K562 (cell line): ENCODE data around the gene CCDC148. TPM values are rescaled to one million over a fixed set of nuclear protein-coding genes. Genes with fewer than 3 reads are reported as not detected.
A peak's percentile ranks its signal among the peaks of the same experiment; 100 is the strongest.

Experiments
- ATAC-seq: fragments of 200-7000 bp; cut with Tn5 transposase; 3 replicates; pipeline ENCODE4 v1.9.1; 2020; ENCODE audit warnings: moderate library complexity
- BruUV-seq: library from RNA; stranded (reverse); fragments of 400-500 nt; replicated peaks from 2 replicates; lab custom pipeline; 2021; lab: Mats Ljungman, UMichigan
- CTCF ChIA-PET: fragments of 300-600 bp; formaldehyde crosslinking; extraction: SDS; loops from one replicate; lab custom pipeline; 2021; ENCODE audit warnings: low intra/inter-chr PET ratio; lab: Yijun Ruan, JAX
- POLR2A ChIA-PET: fragments of 300-600, 350-650 bp; sonication (Branson Sonifier 250); formaldehyde crosslinking; extraction: SDS; loops from one replicate; lab custom pipeline; 2021; ENCODE audit warnings: antibody characterized with exemption, inconsistent platforms; lab: Yijun Ruan, JAX
- DNase-seq, 4 experiments: peaks; one replicate each; pipeline versions ENCODE4 v3.0.0 to v3.0.0-alpha.2; 2011 to 2018; ENCODE audit warnings: low spot score in 3 of 4, mixed read lengths in 3 of 4; ENCODE audit errors: extremely low read depth in 1 of 4
- FAIRE-seq: peaks from 2 replicates; lab custom pipeline; 2011; peaks lifted over from hg19 to GRCh38; lab: Jason Lieb, UNC
- H2AFZ ChIP-seq: 2 replicates; pipeline ENCODE4 v1.6.0; 2011; ENCODE audit warnings: low read depth, low read length, control low read depth, inconsistent platforms
- H3K27ac ChIP-seq: fragments of 200-600 bp; 3 replicates; pipeline ENCODE4 v1.8.0; 2011; ENCODE audit warnings: low read depth, mild to moderate bottlenecking, control low read depth, inconsistent platforms, low read length, moderate library complexity, mixed read lengths; ENCODE audit errors: extremely low read depth
- H3K27me3 ChIP-seq, 2 experiments: fragments of 300-600 bp in 1 of 2; 2 replicates in 1 of 2; 3 replicates in 1 of 2; pipeline versions ENCODE4 v1.6.0 to v1.8.0; 2011; ENCODE audit warnings: inconsistent platforms in 2 of 2, low read length in 2 of 2, mild to moderate bottlenecking in 1 of 2, mixed read lengths in 1 of 2, moderate library complexity in 1 of 2; ENCODE audit not compliant: control insufficient read depth in 2 of 2, insufficient read depth in 2 of 2
- H3K36me3 ChIP-seq: fragments of 300-600 bp; 3 replicates; pipeline ENCODE4 v1.8.0; 2011; ENCODE audit warnings: mild to moderate bottlenecking, low read length, inconsistent platforms; ENCODE audit not compliant: control insufficient read depth, insufficient read depth
- H3K4me1 ChIP-seq, 2 experiments: fragments of 200-600 bp in 1 of 2; replicated peaks in 1 of 2; 2 replicates in 1 of 2; 3 replicates in 1 of 2; pipeline versions ENCODE4 v1.5.1 to v1.8.0; 2011; ENCODE audit warnings: inconsistent platforms in 2 of 2, low read length in 2 of 2, mild to moderate bottlenecking in 1 of 2, mixed read lengths in 1 of 2, moderate library complexity in 1 of 2; ENCODE audit not compliant: control insufficient read depth in 2 of 2, insufficient read depth in 2 of 2
- H3K4me2 ChIP-seq: 2 replicates; pipeline ENCODE4 v1.6.1; 2011; ENCODE audit warnings: low read length, control low read depth, inconsistent platforms, mixed read lengths; ENCODE audit not compliant: insufficient read depth
- H3K4me3 ChIP-seq: fragments of 200-600 bp; sonication (generic), shearing (Covaris generic); 2 replicates; pipeline ENCODE4 v1.5.1; 2016; ENCODE audit warnings: control low read depth, inconsistent platforms
- H3K79me2 ChIP-seq: fragments of 200-600 bp; 3 replicates; pipeline ENCODE4 v1.8.0; 2011; ENCODE audit warnings: low read length, inconsistent platforms; ENCODE audit not compliant: control insufficient read depth, insufficient read depth
- H3K9ac ChIP-seq, 2 experiments: 2 replicates each; pipeline versions ENCODE4 v1.6.0 to v1.6.1; 2011; ENCODE audit warnings: low read depth in 2 of 2, low read length in 2 of 2, control low read depth in 1 of 2, inconsistent platforms in 1 of 2, mild to moderate bottlenecking in 1 of 2, mixed read lengths in 1 of 2; ENCODE audit not compliant: insufficient read depth in 1 of 2
- H3K9me1 ChIP-seq: one replicate; pipeline ENCODE4 v1.6.0; 2011; ENCODE audit warnings: inconsistent platforms, mild to moderate bottlenecking, low read length, moderate library complexity; ENCODE audit not compliant: control insufficient read depth, insufficient read depth
- H3K9me3 ChIP-seq: replicated peaks from 2 replicates; pipeline ENCODE4 v1.5.1; 2011; ENCODE audit warnings: low read depth, low read length, inconsistent platforms; ENCODE audit not compliant: control insufficient read depth, insufficient read depth
- H4K20me1 ChIP-seq: replicated peaks from 2 replicates; pipeline ENCODE4 v1.6.1; 2011; ENCODE audit warnings: low read length, inconsistent platforms, mixed read lengths; ENCODE audit not compliant: control insufficient read depth, insufficient read depth
- CTCF ChIP-seq, 3 experiments: IDR thresholded peaks in 2 of 3; conservative IDR thresholded peaks in 1 of 3; 2 replicates each; pipeline ENCODE4 v1.5.1; 2011 to 2012; ENCODE audit warnings: low read length in 3 of 3, mild to moderate bottlenecking in 3 of 3, control low read depth in 2 of 3, improper control_type of control experiment in 1 of 3, inconsistent platforms in 1 of 3, low read depth in 1 of 3, mixed read lengths in 1 of 3, moderate library complexity in 1 of 3; ENCODE audit not compliant: insufficient read depth in 2 of 3
- DACH1 ChIP-seq: fragments of 450-650 bp; IDR thresholded peaks from 2 replicates; pipeline ENCODE4 v1.6.1; 2018; ENCODE audit not compliant: partially characterized antibody
- ETV6 ChIP-seq, 3 experiments: fragments of 150-350 bp in 1 of 3; sonication (generic) in 1 of 3; formaldehyde crosslinking in 1 of 3; IDR thresholded peaks; 2 replicates each; pipeline versions ENCODE4 v1.6.1 to v1.8.0; 2014 to 2022; ENCODE audit warnings: borderline replicate concordance in 2 of 3, low read depth in 2 of 3, antibody characterized with exemption in 1 of 3, low read length in 1 of 3, mild to moderate bottlenecking in 1 of 3, missing genetic modification reagents in 1 of 3
- NFE2 ChIP-seq: IDR thresholded peaks from 2 replicates; pipeline ENCODE4 v1.6.1; 2014; ENCODE audit warnings: antibody characterized with exemption, low read depth
- RBM14 ChIP-seq: fragments of 200-400 bp; formaldehyde crosslinking; IDR thresholded peaks from 2 replicates; pipeline ENCODE4 v1.6.1; 2018; ENCODE audit warnings: low read depth, mild to moderate bottlenecking, low read length, moderate library complexity, borderline replicate concordance; ENCODE audit not compliant: insufficient read depth
- RFX5 ChIP-seq: IDR thresholded peaks from 2 replicates; pipeline ENCODE4 v1.6.1; 2011; ENCODE audit warnings: low read depth, mild to moderate bottlenecking, improper control_type of control experiment, low read length
- ZNF280B ChIP-seq: fragments of 250-450 bp; sonication (Bioruptor Pico); IDR thresholded peaks from 2 replicates; pipeline ENCODE4 v1.5.1; 2021; ENCODE audit warnings: mild to moderate bottlenecking
- WGBS: fragments of 100-300 bp; shearing (Covaris generic); methylation state at CpG from one replicate; pipeline ENCODE4 v1.1.6; 2016; ENCODE audit warnings: low coverage, mixed read lengths; ENCODE audit not compliant: insufficient coverage; ENCODE audit errors: missing lambda C conversion rate; 5-methylcytosine and 5-hydroxymethylcytosine counted together
- in situ Hi-C: fragments of 300-500 bp; cut with MboI; formaldehyde crosslinking; loops from 4 replicates; pipeline ENCODE4 v1.15.0; 2018; ENCODE audit warnings: inconsistent platforms, mixed read lengths
- intact Hi-C: fragments of 100-400 bp; cut with micrococcal nuclease; formaldehyde crosslinking; loops from 2 replicates; pipeline ENCODE4 v1.14.2; 2022
- polyA plus RNA-seq, 8 experiments: library from polyadenylated mRNA; depleted of rRNA in 4 of 8; stranded (reverse) in 5 of 8; unstranded in 3 of 8; fragments of >200 nt; fragmentation: Nextera tagmentation in 2 of 8; fragmentation: Illumina TruSeq in 1 of 8; extraction: Ambion mirVana in 2 of 8; extraction: Trizol in 1 of 8; gene quantifications; 2 replicates each; pipeline versions ENCODE4 v1.2.1 to v1.2.3, GENCODE V29; 2011 to 2014; ENCODE audit warnings: inconsistent platforms in 1 of 8, missing spikeins in 1 of 8
- total RNA-seq, 7 experiments: library from RNA; depleted of rRNA in 6 of 7; stranded (reverse); fragments of >200 nt in 6 of 7; fragmentation: Illumina TruSeq in 2 of 7; extraction: Trizol in 2 of 7; gene quantifications; 2 replicates each; pipeline versions ENCODE4 v1.2.1 to v1.2.3, GENCODE V29; 2011 to 2021; ENCODE audit warnings: low replicate concordance in 1 of 7

The CCDC148 gene
- total and polyA plus RNA-seq, 9 of the 15 experiments (the other 6 are each of a cell fraction or from before 2014, with no cell fraction given): 0.10 to 1.4 (median 0.65) TPM

DNA sequence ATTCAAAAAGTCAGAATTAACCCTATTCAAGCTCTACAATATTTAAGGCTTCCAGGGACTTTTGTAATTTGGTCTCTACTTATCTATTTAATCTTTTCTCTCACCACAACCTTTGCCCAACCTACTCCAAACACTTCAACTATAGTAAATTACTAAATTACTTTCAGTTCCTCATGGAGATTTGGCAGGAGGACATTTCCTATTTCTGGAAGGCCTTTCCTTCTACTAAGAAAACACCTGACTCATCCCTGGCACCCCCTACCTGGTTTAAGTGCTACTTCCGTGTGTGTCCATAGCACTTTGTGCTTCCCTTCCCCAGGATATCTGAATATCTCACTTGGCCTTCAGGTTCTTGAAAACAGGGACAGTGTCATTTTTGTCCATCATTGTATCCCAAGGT is 258.6 kb downstream of the CCDC148 start:
- Histone ChIP-seq H3K36me3 (no peaks in the 10 kb centered on the region), H3K4me3 (no peak overlapping the region), H3K79me2 (no peaks in the 10 kb centered on the region), H3K27me3 (no peaks in the 10 kb centered on the region), H3K4me1 (no peaks in the 10 kb centered on the region; a peak in 1 of 5 replicates), H3K9me3 (no peaks in the 10 kb centered on the region), H3K9me1 (no peaks in the 10 kb centered on the region), H3K9ac (no peak overlapping the region)
- ATAC-seq (no peak), FAIRE-seq (no peak)
- WGBS: 6% methylated on average over 1 of the region's 1 CpG
- intact Hi-C loops (no loop called here), in situ Hi-C loops (no loop called here)
- CTCF ChIA-PET: no interaction called here
- BruUV-seq: no TSS peak
- TF ChIP-seq ETV6 (IDR thresholded peaks at IDR 0.05; ENCODE audit: borderline replicate concordance in 1 of 2, low read depth in 2 of 2, low read length in 1 of 2): peak in 1 of 2 experiments; percentile 51; a peak in 1 of 4 replicates
- TF ChIP-seq ETV6 (CRISPR knock-in tag; IDR thresholded peaks at IDR 0.05; ENCODE audit: borderline replicate concordance): no peak
- TF ChIP-seq NFE2: 0 out of 2 replicates have a peak, but pooled peaks have one; percentile 13
- no peak for TF ChIP-seq DACH1
- TF ChIP-seq RFX5: no peak
- TF ChIP-seq, all 486 proteins: peak for 2
- H3K27ac ChIP-seq: no peak overlapping the region
- no peak for DNase-seq
- H2AFZ ChIP-seq: no peak overlapping the region
- no peak overlapping the region for H3K4me2 ChIP-seq
- POLR2A ChIA-PET: no interaction called here
- H4K20me1 ChIP-seq: no peaks in the 10 kb centered on the region

DNA sequence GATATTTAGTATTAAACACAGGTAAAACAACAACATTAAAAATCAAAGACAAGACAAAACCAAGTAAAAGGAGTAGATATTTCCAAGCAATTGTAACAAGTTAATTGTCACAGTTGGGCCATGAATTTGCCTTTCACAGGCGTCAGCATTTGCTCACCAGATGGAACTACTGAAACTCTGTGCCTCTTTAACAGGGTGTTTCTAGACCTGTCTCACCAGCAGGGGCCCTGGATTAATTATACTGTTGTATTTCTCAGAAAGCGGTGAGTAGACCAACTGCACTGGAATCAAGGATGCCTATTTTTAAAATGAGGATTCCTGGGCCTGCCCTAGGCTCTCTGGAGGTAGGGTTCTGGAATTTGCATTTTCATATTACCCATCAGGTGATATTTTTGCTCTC is 262.3 kb downstream of the CCDC148 start:
- no TSS peak for BruUV-seq
- in situ Hi-C loops (no loop called here), intact Hi-C loops (no loop called here)

More for the DNA sequence above, 262.3 kb downstream of the CCDC148 start:
- H2AFZ ChIP-seq: no peak overlapping the region
- POLR2A ChIA-PET: no interaction called here
- no peak overlapping the region for H3K4me3 ChIP-seq
- no peaks in the 10 kb centered on the region for H4K20me1 ChIP-seq
- H3K27me3 ChIP-seq: no peaks in the 10 kb centered on the region
- no peaks in the 10 kb centered on the region for H3K36me3 ChIP-seq
- no peak for DNase-seq
- ATAC-seq: peak; percentile 55; the same call in 1 of the 3 replicates
- TF ChIP-seq CTCF (IDR thresholded peaks at IDR 0.05 in 2 of 3, conservative IDR thresholded peaks at IDR 0.05 in 1 of 3; ENCODE audit: insufficient read depth in 2 of 3, low read depth in 1 of 3, low read length in 3 of 3) (peak in 1 of 3 experiments; percentile 28; a peak in 2 of 6 replicates), ZNF280B (CRISPR knock-in tag) (no peak), RBM14 (no peak)
- no peaks in the 10 kb centered on the region; a peak in 1 of 5 replicates for H3K4me1 ChIP-seq
- WGBS: 28% methylated on average over 2 of the region's 2 CpGs
- no peak overlapping the region for H3K9ac ChIP-seq
- no peak overlapping the region for H3K27ac ChIP-seq
- CTCF ChIA-PET: no interaction called here
- no peak for FAIRE-seq
- H3K9me3 ChIP-seq: no peaks in the 10 kb centered on the region
- H3K79me2 ChIP-seq: no peaks in the 10 kb centered on the region
- no peaks in the 10 kb centered on the region for H3K9me1 ChIP-seq
- no peak overlapping the region for H3K4me2 ChIP-seq
